Activated CD8-positive, alpha-beta memory T cell treated with anti-CD3 and anti-CD28 coated beads, Interleukin-2, amount 50 U/mL, for 1 hour (primary cell): ENCODE results near the gene POR.

Source experiments
- DNase-seq: peaks from one replicate; pipeline ENCODE4 v3.0.0-alpha.2; 2020; ENCODE audit errors: extremely low read depth

POR gene

DNA sequence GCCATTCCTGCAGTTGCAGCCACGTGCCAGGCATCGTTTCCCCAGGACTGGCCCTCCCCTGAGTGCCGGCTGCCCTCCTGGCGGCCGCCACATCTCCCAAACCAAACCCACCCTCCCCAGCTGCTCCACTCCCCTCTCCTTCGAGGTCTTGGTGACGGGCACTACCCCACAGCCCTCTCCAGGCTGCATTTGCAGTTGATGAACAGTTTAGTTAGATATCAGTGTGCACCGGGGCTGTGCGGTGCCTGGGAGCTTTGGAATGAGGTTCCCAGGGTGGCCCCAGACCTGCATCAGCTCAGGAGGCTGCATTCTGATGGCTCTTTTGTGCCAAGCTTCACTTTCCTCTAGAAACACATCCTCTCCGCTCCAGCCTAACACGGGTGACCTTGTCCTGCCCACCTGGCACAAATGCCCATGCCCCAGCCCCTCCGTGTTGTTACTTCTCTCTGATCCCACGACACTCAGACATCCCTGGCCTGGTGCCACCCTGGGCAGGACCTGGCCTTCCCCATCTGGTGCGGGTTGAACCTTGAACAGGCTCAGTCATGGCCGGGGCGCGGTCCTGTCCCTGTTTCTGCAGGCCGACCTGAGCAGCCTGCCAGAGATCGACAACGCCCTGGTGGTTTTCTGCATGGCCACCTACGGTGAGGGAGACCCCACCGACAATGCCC lies 64.9 kb downstream of the POR start:
- no peak for DNase-seq

DNA sequence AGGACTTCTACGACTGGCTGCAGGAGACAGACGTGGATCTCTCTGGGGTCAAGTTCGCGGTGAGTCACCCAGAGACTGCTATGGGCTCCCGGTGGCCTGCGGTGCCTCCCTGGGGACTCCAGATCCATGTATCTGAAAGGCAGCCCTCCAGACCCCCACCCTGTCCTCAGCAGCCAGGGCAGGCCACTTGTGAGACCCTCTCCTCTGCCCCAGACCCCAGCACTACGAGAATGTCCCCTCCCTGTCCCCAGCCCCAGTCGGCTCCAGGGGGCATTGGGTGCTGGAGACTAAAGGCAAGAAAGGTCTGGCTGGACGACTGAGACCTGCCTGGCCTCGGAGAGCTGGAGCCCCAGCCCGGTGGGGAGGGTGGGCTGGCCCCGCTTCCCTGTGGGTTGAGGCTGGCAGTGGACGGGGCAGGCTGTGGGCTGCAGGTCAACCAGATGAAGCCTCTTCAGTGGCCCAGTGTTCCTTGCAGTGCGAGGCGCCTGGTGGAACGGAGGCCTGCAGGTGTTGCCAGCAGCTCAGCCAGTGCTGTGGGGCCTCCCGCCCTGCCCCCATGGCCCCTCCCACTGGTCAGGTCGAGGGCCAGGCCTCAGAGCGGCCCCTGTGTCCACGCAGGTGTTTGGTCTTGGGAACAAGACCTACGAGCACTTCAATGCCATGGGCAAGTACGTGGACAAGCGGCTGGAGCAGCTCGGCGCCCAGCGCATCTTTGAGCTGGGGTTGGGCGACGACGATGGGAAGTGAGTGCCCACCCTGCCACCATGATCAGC lies 65.7 kb downstream of the POR start:
- DNase-seq = no peak

DNA sequence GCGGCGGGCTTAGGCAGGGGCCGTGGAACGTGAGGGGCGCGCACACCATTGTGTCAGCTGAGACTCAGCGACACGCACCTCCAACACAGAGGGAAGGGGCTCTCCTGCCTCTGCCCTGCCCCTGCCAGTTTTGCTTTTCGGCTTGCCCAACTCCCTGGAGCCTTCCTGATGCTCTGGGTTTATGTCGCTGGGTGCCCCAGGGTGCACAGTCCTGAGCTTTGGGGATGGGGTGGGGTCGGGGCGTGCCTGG lies 66.2 kb downstream of the POR start:
- DNase-seq = no peak

DNA sequence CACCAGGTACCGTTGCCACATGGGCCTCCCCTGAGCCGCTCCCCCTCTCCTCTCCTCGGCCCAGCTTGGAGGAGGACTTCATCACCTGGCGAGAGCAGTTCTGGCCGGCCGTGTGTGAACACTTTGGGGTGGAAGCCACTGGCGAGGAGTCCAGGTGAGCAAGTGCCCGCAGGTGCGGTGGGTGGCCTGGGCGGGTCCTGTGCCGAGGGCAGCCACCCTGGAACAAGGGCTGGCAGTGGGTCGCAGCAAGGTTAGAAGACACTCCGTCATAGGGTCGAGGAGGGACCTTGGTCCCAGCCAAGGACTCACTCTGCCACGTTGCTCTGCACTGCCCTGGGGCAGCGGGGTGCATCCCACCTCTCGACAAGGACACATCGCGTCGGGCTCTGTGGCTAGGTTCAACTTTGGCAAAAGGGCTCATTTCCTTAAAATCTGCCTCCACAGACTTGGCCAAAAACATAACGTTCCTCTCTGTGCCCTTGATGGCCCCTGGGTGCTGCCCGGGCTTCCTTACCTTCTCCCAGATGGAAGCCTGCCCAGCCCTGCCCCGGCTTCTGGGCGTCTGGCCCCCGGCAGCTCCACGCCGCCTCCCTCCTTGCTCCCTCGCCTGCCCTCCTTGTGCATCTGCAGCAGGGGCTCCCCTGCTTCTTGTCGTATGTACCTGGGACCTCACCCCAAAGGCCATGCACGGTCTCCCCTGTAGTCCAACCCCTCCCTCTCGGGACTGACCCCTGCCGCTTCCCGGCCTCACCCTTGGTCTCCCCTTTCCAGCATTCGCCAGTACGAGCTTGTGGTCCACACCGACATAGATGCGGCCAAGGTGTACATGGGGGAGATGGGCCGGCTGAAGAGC lies 66.7 kb downstream of the POR start:
- DNase-seq = no peak

DNA sequence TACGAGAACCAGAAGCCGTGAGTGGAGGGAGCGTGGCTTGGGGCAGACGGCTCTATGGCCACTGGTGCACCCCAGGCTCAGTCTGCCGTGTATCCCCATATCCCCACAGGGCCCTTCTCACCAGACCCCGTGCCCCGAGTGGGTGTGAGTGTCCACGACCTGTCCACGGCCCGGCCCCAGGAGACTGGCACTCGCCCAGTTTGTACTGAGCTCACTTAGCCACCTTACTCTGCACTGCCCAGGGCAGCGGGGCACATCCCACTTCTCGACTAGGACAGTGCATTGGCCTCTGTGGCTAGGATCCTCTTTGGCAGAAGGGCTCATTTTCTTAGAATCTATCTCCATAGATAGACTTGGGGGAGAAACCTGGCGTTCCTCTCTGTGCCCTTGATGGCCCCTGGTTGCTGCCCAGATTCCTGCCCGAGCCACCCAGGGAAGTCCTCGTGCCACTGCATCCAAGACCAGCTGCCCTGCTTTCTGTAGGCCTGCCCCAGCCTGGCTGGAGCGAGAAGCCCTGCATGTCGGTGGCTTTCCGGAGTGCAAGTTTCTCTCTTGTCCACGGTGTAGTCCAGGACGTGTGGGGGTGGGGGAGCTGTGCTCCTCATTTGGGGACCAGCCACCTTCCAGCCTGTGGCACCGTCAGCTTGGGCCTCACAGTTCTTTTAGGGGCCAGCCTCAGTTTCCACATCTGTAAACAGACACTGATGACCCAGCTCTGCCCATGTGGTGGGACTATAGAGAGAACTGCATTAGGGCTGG lies 67.5 kb downstream of the POR start:
- DNase-seq = no peak

DNA sequence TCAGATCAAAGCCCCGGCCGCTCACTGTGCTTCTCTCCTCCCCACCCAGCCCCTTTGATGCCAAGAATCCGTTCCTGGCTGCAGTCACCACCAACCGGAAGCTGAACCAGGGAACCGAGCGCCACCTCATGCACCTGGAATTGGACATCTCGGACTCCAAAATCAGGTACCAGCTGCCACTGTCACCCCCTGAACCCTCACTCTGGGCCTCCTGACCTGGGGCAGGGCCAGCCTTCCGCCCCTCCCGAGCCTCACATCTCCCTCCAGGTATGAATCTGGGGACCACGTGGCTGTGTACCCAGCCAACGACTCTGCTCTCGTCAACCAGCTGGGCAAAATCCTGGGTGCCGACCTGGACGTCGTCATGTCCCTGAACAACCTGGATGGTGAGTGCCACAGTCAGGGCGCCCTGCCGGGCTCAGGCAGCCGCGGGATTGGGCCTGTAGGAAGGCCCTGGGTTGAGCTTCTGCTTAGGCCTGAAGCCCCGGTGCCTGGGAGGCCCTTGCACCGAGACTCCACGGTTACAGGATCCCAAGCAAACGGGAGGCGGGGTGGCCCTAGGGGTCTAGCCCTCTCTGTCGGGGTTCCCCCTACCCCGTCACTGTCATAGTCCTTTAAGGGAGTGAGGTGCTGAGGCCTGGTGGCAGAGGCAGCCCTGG lies 68.6 kb downstream of the POR start:
- no peak for DNase-seq

DNA sequence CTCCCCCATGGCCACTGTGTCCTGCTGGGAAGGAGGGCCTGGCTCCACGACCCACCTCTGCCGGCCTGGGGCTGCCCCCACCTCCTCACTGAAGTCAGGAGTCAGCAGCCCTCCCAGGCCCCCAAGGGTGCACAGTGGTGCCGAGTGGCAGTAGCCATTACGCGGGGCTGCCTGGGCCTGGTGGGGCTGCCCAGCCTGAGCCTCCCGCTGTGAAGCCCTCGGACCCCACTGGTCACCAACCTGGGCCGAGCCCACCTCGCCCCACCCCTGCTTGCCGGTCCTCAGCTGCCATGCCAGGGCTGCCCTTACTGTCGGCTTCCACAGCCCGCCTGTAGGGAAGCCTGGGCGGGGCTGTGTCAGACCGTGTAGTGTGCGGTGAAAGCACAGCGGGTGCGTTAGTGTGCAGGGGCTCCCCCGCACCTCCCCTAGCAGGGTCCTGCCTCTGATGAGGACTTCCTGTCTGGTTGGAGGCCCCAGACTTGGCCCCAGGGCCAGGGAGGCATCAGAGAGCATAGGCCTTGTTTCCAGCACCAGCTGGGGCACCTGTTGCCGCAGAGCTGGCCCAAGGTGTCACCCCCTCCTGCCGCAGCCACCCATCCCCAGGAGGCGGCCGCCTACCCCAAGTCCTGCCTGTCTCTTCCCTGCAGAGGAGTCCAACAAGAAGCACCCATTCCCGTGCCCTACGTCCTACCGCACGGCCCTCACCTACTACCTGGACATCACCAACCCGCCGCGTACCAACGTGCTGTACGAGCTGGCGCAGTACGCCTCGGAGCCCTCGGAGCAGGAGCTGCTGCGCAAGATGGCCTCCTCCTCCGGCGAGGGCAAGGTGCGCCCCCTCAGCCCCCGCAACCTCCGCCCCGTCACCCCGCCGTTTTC lies 69.4 kb downstream of the POR start:
- no peak for DNase-seq

DNA sequence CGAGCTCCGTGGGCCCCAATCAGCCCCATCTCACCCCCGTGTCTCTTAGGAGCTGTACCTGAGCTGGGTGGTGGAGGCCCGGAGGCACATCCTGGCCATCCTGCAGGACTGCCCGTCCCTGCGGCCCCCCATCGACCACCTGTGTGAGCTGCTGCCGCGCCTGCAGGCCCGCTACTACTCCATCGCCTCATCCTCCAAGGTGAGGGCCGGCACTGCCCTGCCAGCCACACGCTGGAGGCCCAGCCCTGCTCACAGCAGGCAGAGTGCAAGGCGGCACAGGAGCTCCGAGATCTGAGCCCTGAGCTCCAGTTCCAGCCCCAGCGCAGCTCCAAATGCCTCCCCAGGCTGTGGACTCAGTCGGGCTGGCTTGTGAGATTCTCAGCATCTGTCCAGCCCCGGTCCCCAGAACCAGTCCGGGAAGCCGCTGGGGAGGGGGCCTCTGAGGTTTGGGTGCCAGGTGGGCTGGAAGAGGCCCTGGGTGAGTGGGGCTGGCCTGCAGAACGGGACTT lies 70.1 kb downstream of the POR start:
- no peak for DNase-seq

DNA sequence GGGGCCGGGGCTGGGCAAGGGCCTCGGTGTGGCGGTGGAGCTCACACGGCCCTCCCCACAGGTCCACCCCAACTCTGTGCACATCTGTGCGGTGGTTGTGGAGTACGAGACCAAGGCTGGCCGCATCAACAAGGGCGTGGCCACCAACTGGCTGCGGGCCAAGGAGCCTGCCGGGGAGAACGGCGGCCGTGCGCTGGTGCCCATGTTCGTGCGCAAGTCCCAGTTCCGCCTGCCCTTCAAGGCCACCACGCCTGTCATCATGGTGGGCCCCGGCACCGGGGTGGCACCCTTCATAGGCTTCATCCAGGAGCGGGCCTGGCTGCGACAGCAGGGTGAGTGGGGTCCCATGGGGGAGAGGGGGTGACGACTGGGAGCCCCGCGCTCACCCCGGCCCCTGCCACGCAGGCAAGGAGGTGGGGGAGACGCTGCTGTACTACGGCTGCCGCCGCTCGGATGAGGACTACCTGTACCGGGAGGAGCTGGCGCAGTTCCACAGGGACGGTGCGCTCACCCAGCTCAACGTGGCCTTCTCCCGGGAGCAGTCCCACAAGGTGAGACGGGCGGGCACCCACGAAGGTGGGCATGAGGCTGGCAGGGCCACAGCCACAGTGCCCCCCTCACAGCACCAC lies 70.7 kb downstream of the POR start:
- no peak for DNase-seq

DNA sequence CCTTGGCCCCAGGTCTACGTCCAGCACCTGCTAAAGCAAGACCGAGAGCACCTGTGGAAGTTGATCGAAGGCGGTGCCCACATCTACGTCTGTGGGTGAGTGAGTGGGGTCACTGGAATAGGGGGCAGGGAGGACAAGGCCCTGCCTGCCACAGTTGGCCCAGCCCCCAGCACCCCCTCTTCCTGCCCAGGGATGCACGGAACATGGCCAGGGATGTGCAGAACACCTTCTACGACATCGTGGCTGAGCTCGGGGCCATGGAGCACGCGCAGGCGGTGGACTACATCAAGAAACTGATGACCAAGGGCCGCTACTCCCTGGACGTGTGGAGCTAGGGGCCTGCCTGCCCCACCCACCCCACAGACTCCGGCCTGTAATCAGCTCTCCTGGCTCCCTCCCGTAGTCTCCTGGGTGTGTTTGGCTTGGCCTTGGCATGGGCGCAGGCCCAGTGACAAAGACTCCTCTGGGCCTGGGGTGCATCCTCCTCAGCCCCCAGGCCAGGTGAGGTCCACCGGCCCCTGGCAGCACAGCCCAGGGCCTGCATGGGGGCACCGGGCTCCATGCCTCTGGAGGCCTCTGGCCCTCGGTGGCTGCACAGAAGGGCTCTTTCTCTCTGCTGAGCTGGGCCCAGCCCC lies 71.3 kb downstream of the POR start:
- no peak for DNase-seq

DNA sequence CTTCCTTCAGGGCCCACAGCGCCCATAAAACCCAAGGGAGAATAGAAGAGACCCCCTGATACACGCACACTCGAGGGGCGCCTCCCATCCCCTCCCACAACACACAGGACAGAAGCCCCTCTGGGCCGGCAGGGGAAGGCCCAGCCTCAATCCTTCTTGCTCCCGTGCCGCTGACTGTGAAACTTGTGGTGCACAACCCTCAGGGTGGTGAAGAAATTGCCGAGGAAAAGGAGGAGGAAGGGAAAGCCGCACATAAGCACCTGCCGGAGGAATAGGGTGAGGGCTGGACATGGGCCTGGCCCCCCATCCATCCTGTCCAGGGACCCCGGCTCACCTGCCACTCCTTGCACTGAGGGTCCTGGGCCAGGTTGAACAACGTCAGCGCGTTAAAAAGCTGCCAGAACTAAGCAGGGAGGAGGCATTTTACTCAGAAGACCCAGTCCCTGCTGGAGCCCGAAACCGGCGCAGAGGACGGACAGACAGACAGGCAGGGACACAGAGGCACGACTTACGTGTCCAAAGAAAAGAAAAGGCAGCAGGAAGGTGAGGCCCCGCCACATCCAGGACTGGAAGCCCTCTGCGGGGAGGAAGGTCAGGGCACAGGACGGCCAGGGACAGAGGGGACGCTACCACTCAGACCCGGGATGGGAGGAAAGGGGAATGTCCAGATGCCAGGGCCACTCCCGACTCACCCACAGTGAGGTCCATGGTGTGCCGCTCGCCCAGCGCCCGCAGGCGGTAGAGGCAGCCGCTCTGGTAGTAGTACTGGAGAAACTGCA lies 72.3 kb downstream of the POR start:
- DNase-seq = no peak

DNA sequence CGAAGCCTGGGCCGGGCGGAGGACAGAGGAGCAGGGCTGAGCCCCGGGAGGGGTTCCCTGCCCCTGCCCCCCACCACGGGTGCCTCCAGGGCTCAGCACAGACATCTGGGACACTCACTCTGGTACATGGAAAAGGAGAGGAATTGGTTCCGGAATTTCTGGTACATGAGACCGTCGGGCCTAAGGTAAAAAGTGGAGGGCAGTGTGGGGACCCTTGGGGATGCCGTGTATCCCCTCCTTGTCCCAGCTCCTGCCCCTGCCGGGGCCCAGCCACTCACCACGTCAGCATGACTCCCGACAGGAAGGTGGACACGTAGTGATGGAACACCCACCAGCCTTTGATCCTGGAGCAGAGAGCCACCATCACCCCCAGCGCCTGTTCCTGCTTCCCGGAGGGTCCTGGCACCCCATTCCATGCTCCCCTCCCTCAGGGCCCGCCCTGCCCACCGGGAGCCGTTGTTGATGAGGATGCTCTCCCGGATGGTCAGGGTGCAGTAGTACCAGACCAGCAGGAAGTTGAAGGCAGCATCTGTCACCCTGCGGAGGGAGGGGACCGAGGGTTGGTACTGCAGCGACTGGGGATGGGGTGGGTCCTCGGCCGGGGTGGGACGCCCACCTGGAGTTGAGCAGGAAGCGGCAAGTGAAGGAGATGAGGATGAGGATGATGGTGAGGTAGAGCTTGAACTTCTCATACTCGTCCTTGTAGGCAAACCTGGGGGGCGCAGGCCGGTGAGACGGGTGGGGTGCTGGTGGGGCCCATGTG lies 73.0 kb downstream of the POR start:
- DNase-seq = no peak

DNA sequence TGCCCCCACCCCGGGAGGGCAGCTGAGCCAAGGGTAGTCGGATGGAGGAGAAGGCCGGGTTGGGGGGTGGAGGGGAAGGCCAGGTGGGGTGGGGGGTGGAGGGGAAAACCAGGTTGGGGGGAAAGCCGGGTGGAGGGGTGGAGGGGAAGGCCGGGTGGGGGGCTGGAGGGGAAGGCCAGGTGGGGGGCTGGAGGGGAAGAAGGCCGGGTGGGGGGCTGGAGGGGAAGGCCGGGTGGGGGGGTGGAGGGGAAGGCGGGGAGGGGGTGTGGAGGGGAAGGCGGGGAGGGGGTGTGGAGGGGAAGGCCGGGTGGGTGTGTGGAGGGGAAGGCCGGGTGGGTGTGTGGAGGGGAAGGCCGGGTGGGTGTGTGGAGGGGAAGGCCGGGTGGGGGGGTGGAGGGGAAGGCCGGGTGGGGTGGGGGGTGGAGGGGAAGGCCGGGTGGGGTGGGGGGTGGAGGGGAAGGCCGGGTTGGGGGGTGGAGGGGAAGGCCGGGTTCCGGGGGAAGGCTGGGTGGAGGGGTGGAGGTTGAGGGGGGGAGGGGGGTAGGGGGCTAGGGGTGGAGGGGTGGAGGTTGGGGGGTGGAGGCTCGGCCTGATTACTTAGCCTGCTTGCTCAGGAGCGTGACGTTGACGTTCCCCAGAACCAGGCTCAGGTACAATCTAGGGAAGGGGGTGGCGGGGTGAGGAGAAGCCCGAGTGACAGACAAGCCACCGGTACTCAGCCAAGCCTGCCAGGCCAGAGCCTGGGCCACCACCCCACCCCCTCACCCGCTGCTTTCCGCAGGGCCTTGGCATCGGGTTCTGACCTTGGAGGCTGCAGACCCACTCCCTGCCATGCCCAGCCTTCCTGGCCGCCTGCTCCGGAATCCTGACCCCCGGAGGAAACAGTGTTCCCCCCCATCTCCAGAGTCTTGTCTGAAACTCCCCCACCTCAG lies 73.9 kb downstream of the POR start:
- DNase-seq = no peak

DNA sequence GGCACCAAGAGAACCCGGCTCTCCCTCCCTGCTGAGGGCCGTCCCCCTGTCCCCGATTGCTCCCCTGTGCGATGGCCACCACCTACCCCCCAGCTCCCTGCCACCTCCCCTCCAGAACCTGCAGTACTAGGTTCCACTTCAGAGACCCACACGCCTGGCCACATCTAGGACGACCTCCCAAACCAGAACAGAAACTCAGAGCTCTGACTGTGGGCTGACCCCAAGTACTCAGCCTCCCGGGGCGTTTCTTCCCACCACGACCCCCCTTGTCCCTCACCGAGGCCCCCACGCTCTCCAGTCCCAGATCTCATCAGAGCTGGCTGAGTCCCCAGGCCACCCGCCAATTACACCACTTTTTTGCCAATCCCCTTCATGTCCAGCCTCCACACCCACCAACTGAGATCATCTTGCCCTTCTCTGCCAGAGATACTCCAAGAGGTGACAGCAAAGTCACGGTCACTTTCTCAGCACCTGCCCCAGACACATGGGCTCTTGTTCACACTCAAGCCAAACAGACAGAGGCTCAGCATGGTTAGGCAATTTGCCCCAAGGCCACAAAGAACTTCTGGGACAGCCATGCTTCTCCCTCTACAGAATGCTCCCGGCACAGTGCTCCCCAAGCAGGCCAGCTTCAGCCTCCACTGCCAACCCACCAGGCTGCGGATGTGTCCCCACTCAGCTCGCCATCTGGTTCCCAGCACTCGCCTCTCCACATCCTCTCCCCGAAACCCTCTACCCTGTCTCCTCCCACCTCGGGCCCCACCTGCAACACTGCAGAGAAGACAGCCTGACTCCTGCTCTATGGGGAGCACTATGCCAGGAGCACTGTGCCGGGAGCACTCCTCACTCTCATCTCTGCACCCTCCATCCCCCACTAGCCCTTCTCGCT lies 74.8 kb downstream of the POR start:
- no peak for DNase-seq

DNA sequence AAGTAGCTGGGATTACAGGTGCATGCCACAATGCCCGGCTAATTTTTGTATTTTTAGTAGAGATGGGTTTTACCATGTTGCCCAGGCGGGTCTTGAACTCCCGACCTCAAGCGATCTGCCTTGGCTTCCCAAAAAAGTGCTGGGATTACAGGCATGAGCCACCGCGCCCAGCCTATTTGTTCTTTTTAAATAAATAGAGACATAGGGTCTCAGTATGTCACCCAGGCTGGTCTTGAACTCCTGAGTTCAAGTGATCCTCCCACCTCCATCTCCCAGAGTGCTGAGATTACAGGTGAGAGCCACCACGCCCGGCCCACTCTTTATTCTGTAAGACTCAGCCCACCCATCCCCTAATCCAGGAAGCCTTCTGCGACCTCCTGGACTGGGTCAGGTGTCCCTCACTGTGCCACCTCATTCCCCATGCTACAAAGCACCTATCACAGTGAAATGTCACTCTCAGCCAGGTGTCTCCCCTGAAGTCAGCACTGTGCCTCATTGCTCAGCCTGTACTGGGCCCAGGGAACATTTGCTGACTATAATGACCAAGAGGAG lies 76.7 kb downstream of the POR start:
- DNase-seq = no peak
